Suprapubic skin (tissue), 4 donors: ENCODE measurements around the gene NEBL. TPM values are rescaled to one million over a fixed set of nuclear protein-coding genes. Genes with fewer than 3 reads are reported as not detected.

ENCODE experiments used
- DNase-seq, 2 donors: peaks; one replicate each; pipeline ENCODE4 v3.0.0-alpha.2; 2019; ENCODE audit warnings: low spot score in 2 of 2
- H3K27ac ChIP-seq: fragments of 200-600 bp; sonication (generic); one replicate; pipeline ENCODE4 v1.5.1; 2019
- H3K27me3 ChIP-seq: fragments of 200-600 bp; sonication (generic); one replicate; pipeline ENCODE4 v1.5.1; 2019
- H3K36me3 ChIP-seq: fragments of 200-600 bp; sonication (generic); one replicate; pipeline ENCODE4 v1.5.1; 2019
- H3K4me1 ChIP-seq: fragments of 200-600 bp; sonication (generic); one replicate; pipeline ENCODE4 v1.5.1; 2019
- H3K4me3 ChIP-seq: fragments of 200-600 bp; sonication (generic); one replicate; pipeline ENCODE4 v1.5.1; 2019; ENCODE audit warnings: mild to moderate bottlenecking
- H3K9me3 ChIP-seq: fragments of 200-600 bp; sonication (generic); one replicate; pipeline ENCODE4 v1.5.1; 2019
- EP300 ChIP-seq: sonication (generic); formaldehyde crosslinking; IDR thresholded peaks from one replicate; pipeline ENCODE4 v1.6.1; 2017; ENCODE audit warnings: antibody characterized with exemption
- POLR2A ChIP-seq, 2 donors: fragments of 450-650 bp; IDR thresholded peaks; one replicate each; pipeline ENCODE4 v1.6.1; 2017; ENCODE audit warnings: antibody characterized with exemption in 2 of 2, mild to moderate bottlenecking in 2 of 2, moderate library complexity in 2 of 2
- POLR2AphosphoS5 ChIP-seq, 3 donors: sonication (generic); formaldehyde crosslinking; IDR thresholded peaks; one replicate each; pipeline ENCODE4 v1.6.1; 2017; ENCODE audit warnings: antibody characterized with exemption in 3 of 3
- WGBS: methylation state at CpG from one replicate; pipeline ENCODE4 v1.1.5; 2018; 5-methylcytosine and 5-hydroxymethylcytosine counted together
- total RNA-seq, 4 donors: library from RNA; depleted of rRNA; stranded (reverse); fragments of >200 nt; gene quantifications; one replicate each; pipeline ENCODE4 v1.1.0, GENCODE V29; 2016
- TF ChIP-seq, protein P1 (sequence below), 2 donors: fragments of 200-600 bp in 1 of 2; fragments of 450-650 bp in 1 of 2; sonication (generic) in 1 of 2; IDR thresholded peaks; one replicate each; pipeline ENCODE4 v1.5.1; 2016 to 2019; ENCODE audit warnings: antibody characterized with exemption in 2 of 2, mild to moderate bottlenecking in 1 of 2, moderate library complexity in 1 of 2

The NEBL gene
- total RNA-seq, 4 donors from 2014 or later: 49.9 to 86.4 (median 70.5) TPM

- TF ChIP-seq EP300 (no peak), POLR2A (IDR thresholded peaks at IDR 0.05) (no peak), POLR2AphosphoS5 (IDR thresholded peaks at IDR 0.05) (no peak)
- TF ChIP-seq, protein P1, sequence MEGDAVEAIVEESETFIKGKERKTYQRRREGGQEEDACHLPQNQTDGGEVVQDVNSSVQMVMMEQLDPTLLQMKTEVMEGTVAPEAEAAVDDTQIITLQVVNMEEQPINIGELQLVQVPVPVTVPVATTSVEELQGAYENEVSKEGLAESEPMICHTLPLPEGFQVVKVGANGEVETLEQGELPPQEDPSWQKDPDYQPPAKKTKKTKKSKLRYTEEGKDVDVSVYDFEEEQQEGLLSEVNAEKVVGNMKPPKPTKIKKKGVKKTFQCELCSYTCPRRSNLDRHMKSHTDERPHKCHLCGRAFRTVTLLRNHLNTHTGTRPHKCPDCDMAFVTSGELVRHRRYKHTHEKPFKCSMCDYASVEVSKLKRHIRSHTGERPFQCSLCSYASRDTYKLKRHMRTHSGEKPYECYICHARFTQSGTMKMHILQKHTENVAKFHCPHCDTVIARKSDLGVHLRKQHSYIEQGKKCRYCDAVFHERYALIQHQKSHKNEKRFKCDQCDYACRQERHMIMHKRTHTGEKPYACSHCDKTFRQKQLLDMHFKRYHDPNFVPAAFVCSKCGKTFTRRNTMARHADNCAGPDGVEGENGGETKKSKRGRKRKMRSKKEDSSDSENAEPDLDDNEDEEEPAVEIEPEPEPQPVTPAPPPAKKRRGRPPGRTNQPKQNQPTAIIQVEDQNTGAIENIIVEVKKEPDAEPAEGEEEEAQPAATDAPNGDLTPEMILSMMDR (IDR thresholded peaks at IDR 0.05): no peak
- Histone ChIP-seq H3K27me3 (no peaks in the 10 kb centered on the region), H3K4me1 (no peaks in the 10 kb centered on the region), H3K27ac (no peak overlapping the region), H3K9me3 (no peaks in the 10 kb centered on the region), H3K36me3 (peaks cover 7% of the 10 kb centered on the region), H3K4me3 (no peak overlapping the region)
- no peak for DNase-seq
- 52% methylated on average over 5 of the region's 5 CpGs for WGBS
These were observed 79.5 kb downstream of the NEBL start for GRCh38 chr10:20817646-20818045.

DNA sequence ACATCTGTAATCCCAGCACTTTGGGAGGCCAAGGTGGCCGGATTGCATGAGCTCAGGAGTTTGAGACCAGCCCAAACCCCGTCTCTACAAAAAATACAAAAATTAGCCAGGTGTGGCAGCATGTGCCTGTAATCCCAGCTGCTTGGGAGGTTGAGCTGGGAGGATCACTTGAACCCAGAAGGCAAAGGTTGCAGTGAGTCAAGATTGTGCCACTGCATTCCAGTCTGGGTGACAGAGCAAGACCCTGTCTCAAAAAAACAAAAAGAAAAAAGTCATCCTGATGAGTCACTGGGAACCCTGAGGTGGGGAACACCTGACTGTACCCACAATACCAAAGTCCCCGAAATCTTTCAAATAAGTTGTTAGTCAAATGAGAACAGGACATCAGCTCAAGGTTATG is 80.0 kb downstream of the NEBL start:
- H3K4me1 ChIP-seq: no peaks in the 10 kb centered on the region
- H3K27ac ChIP-seq: no peak overlapping the region
- DNase-seq: no peak
- WGBS: 94% methylated on average over 3 of the region's 3 CpGs
- no peaks in the 10 kb centered on the region for H3K27me3 ChIP-seq
- TF ChIP-seq POLR2AphosphoS5 (IDR thresholded peaks at IDR 0.05) (no peak), POLR2A (IDR thresholded peaks at IDR 0.05) (no peak), EP300 (no peak)
- TF ChIP-seq, protein P1 (IDR thresholded peaks at IDR 0.05): no peak
- H3K4me3 ChIP-seq: no peak overlapping the region
- H3K9me3 ChIP-seq: no peaks in the 10 kb centered on the region
- peaks cover 6% of the 10 kb centered on the region for H3K36me3 ChIP-seq

GRCh38 chr10:20814116-20814515 is 83.0 kb downstream of the NEBL start:
- TF ChIP-seq, protein P1 (IDR thresholded peaks at IDR 0.05): no peak
- no peak for DNase-seq
- Histone ChIP-seq H3K4me3 (no peak overlapping the region), H3K27ac (no peak overlapping the region), H3K9me3 (no peaks in the 10 kb centered on the region), H3K4me1 (peaks cover 5% of the 10 kb centered on the region), H3K27me3 (no peaks in the 10 kb centered on the region), H3K36me3 (no peaks in the 10 kb centered on the region)
- 94% methylated on average over 5 of the region's 5 CpGs for WGBS

DNA sequence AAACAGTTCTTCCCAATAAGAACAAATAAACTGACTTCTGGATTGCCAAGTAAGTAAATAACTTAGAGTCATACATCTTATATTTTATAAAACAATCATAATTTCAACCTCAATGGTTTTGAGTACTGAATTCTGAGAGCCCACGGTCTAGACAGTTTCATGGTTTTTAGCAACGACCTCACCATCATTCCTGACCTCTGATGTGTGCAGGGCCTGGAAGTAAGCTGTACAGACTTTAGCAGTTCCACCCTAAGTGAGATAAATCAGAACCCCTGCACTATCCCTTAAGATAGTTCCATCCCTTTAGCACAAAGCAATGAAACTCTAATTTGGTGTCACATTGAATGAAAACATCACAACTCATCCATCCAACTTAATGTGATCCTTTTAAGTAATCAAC is 86.0 kb downstream of the NEBL start:
- WGBS: 28% methylated on average over 2 of the region's 2 CpGs
- no peak overlapping the region for H3K27ac ChIP-seq
- peaks cover 5% of the 10 kb centered on the region for H3K4me1 ChIP-seq
- no peaks in the 10 kb centered on the region for H3K9me3 ChIP-seq
- no peak for TF ChIP-seq EP300
- H3K4me3 ChIP-seq: no peak overlapping the region
- no peaks in the 10 kb centered on the region for H3K27me3 ChIP-seq
- no peak for DNase-seq
- H3K36me3 ChIP-seq: peaks cover 5% of the 10 kb centered on the region

- 30% methylated on average over 2 of the region's 2 CpGs for WGBS
- TF ChIP-seq, protein P1 (IDR thresholded peaks at IDR 0.05): no peak
- no peak for TF ChIP-seq POLR2AphosphoS5 (IDR thresholded peaks at IDR 0.05)
- no peak for TF ChIP-seq POLR2A (IDR thresholded peaks at IDR 0.05)
- TF ChIP-seq EP300: no peak
- H3K9me3 ChIP-seq: no peaks in the 10 kb centered on the region
- H3K27ac ChIP-seq: no peak overlapping the region
- no peak for DNase-seq
- H3K4me3 ChIP-seq: no peak overlapping the region
- peaks cover 5% of the 10 kb centered on the region for H3K4me1 ChIP-seq
- H3K27me3 ChIP-seq: no peaks in the 10 kb centered on the region
- H3K36me3 ChIP-seq: peaks cover 5% of the 10 kb centered on the region
These were observed 87.5 kb downstream of the NEBL start for GRCh38 chr10:20809631-20810030.

DNA sequence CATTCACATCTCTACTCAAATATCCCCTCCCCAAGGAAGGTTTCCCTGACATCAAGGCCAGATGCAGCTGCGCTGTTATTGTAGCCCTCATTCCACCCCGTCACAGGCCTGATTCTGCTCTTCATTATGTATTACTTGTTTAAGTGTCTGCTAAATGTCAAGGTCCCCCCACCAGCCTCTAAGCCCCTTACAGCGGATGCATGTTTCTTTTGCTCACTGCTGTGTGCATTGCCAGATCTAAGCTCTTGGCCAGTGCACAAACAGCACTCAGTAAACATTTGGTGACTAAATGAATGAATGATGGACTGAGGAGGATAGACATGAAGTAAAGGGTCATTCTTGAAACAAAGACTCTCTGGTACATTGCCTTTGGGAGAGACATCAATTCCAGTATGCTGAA is 90.6 kb downstream of the NEBL start:
- H3K4me1 ChIP-seq: peaks cover 5% of the 10 kb centered on the region
- H3K4me3 ChIP-seq: no peak overlapping the region
- TF ChIP-seq POLR2AphosphoS5 (IDR thresholded peaks at IDR 0.05) (no peak), POLR2A (IDR thresholded peaks at IDR 0.05) (no peak)
- TF ChIP-seq, protein P1 (IDR thresholded peaks at IDR 0.05): no peak
- 90% methylated on average over 3 of the region's 3 CpGs for WGBS
- no peaks in the 10 kb centered on the region for H3K9me3 ChIP-seq
- peaks cover 5% of the 10 kb centered on the region for H3K36me3 ChIP-seq
- H3K27me3 ChIP-seq: no peaks in the 10 kb centered on the region
- DNase-seq: no peak
- no peak overlapping the region for H3K27ac ChIP-seq
